Glutamatergic neuron (in vitro differentiated cells): ENCODE measurements around the gene SIN3B. TPM values are rescaled to one million over a fixed set of nuclear protein-coding genes. Genes with fewer than 3 reads are reported as not detected.

ENCODE experiments used
- DNase-seq: peaks from one replicate; pipeline ENCODE4 v3.0.0; 2022
- H3K27ac Mint-ChIP-seq: one replicate; pipeline ENCODE4 v1.8.0; 2020; ENCODE audit warnings: mild to moderate bottlenecking, mixed read lengths, inconsistent platforms; ENCODE audit not compliant: unreplicated experiment
- H3K27me3 Mint-ChIP-seq: one replicate; pipeline ENCODE4 v1.8.0; 2020; ENCODE audit warnings: mild to moderate bottlenecking, moderate library complexity, mixed read lengths, inconsistent platforms; ENCODE audit not compliant: unreplicated experiment
- H3K36me3 Mint-ChIP-seq: one replicate; pipeline ENCODE4 v1.8.0; 2020; ENCODE audit warnings: mild to moderate bottlenecking, mixed read lengths, inconsistent platforms; ENCODE audit not compliant: unreplicated experiment
- H3K4me1 Mint-ChIP-seq: one replicate; pipeline ENCODE4 v1.8.0; 2020; ENCODE audit warnings: mild to moderate bottlenecking, low read depth, mixed read lengths, inconsistent platforms; ENCODE audit not compliant: unreplicated experiment
- H3K4me3 Mint-ChIP-seq: one replicate; pipeline ENCODE4 v1.8.0; 2020; ENCODE audit warnings: mild to moderate bottlenecking, mixed read lengths, inconsistent platforms; ENCODE audit not compliant: unreplicated experiment
- H3K9me3 Mint-ChIP-seq: one replicate; pipeline ENCODE4 v1.8.0; 2020; ENCODE audit warnings: mild to moderate bottlenecking, moderate library complexity, mixed read lengths, inconsistent platforms; ENCODE audit not compliant: unreplicated experiment
- CTCF ChIP-seq: fragments of 200-600 bp; sonication (generic); IDR thresholded peaks from one replicate; pipeline ENCODE4 v1.5.0; 2021; ENCODE audit not compliant: partially characterized antibody, unreplicated experiment
- long read RNA-seq: library from polyadenylated mRNA; unstranded; transcript quantifications from one replicate; pipeline ENCODE4 v2.0.0, GENCODE V29; 2020; ENCODE audit not compliant: unreplicated experiment
- total RNA-seq: library from RNA; stranded (reverse); fragmentation: NEBNext Ultra II Directional; extraction: Animal tissue kit (Norgen Biotek cat#: 25700); gene quantifications from one replicate; pipeline ENCODE4 v1.2.1, GENCODE V29; 2021; ENCODE audit not compliant: unreplicated experiment

SIN3B gene
- total RNA-seq = 97.9 TPM
- long read RNA-seq, transcript SIN3B-209 (8 exons, 2,556 nt) = major isoform, 9 of 16 reads
- long read RNA-seq, partial matches to known transcripts = 5 of 16 reads
- long read RNA-seq, other reads (novel, unspliced or antisense) = 2 of 16 reads

- no peak within 1 kb of the TSS for H3K27ac Mint-ChIP-seq
- H3K27me3 Mint-ChIP-seq = peaks cover 6% of the 10 kb centered on the region
- peaks cover 10% of the 10 kb centered on the region for H3K9me3 Mint-ChIP-seq
- no peaks in the 10 kb centered on the region for H3K36me3 Mint-ChIP-seq
- peaks cover 3% of the 10 kb centered on the region for H3K4me1 Mint-ChIP-seq
- peak; percentile 84 for DNase-seq
- peak within 1 kb of the TSS; percentile 81 for H3K4me3 Mint-ChIP-seq
- TF ChIP-seq CTCF = no peak
Measured at GRCh38 chr19:16829010-16829821, at the start of gene SIN3B. SIN3B (plus strand) TSS chr19:16829398; CDS start chr19:16829421, 23 bp downstream.

- Mint-ChIP-seq H3K9me3 (peaks cover 2% of the 10 kb centered on the region), H3K4me1 (no peaks in the 10 kb centered on the region), H3K36me3 (no peaks in the 10 kb centered on the region), H3K27ac (no peak overlapping the region), H3K27me3 (peaks cover 4% of the 10 kb centered on the region), H3K4me3 (no peak overlapping the region)
- DNase-seq = no peak
- no peak for TF ChIP-seq CTCF
Measured at GRCh38 chr19:16779539-16780163, 49.5 kb upstream of the SIN3B start.

GRCh38 chr19:16782719-16783118 lies 46.5 kb upstream of the SIN3B start:
- H3K27ac Mint-ChIP-seq = no peak overlapping the region
- H3K27me3 Mint-ChIP-seq = peaks cover 2% of the 10 kb centered on the region
- H3K4me1 Mint-ChIP-seq = no peaks in the 10 kb centered on the region
- TF ChIP-seq CTCF = no peak
- no peak overlapping the region for H3K4me3 Mint-ChIP-seq
- DNase-seq = no peak
- H3K9me3 Mint-ChIP-seq = peaks cover 2% of the 10 kb centered on the region
- H3K36me3 Mint-ChIP-seq = no peaks in the 10 kb centered on the region

- H3K36me3 Mint-ChIP-seq = peaks cover 16% of the 10 kb centered on the region
- H3K27ac Mint-ChIP-seq = no peak overlapping the region
- no peak overlapping the region for H3K4me3 Mint-ChIP-seq
- TF ChIP-seq CTCF = no peak
- H3K9me3 Mint-ChIP-seq = peaks cover 5% of the 10 kb centered on the region
- no peak for DNase-seq
- H3K27me3 Mint-ChIP-seq = no peaks in the 10 kb centered on the region
- no peaks in the 10 kb centered on the region for H3K4me1 Mint-ChIP-seq
Measured at GRCh38 chr19:16788479-16788878, 40.7 kb upstream of the SIN3B start.

GRCh38 chr19:16789238-16789637 lies 40.0 kb upstream of the SIN3B start:
- Mint-ChIP-seq H3K27ac (no peak overlapping the region), H3K9me3 (peaks cover 4% of the 10 kb centered on the region), H3K4me1 (no peaks in the 10 kb centered on the region)

More at GRCh38 chr19:16789238-16789637, 40.0 kb upstream of the SIN3B start:
- no peak for TF ChIP-seq CTCF
- no peak for DNase-seq
- H3K4me3 Mint-ChIP-seq = no peak overlapping the region
- no peaks in the 10 kb centered on the region for H3K27me3 Mint-ChIP-seq
- H3K36me3 Mint-ChIP-seq = peaks cover 16% of the 10 kb centered on the region
